Measurements from ENCODE around the gene R3HCC1L.
"Not testable (repeated sequence)": the region's sequence is repeated elsewhere in the genome, so short reads cannot be mapped to it uniquely, and the experiment has no call there.

The R3HCC1L gene

DNA sequence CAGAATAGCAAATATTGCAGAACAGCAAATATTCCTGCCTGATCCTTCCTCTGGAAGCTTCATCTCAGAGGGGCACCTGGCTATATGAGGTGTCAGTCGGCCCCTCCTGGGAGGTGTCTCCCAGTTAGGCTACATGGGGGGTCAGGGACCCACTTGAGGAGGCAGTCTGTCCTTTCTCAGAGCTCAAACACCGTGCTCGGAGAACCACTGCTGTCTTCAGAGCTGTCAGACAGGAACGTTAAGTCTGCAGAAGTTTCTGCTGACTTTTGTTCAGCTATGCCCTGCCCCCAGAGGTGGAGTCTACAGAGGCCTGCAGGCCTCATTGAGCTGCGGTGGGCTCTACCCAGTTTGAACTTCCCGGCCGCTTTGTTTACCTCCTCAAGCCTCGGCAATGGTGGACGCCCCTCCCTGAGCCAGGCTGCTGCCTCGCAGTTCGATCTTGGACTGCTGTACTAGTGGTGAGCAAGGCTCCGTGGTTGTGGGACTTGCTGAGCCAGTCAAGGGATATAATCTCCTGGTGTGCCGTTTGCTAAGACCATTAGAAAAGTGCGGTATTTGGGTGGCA is 48.0 kb downstream of the R3HCC1L start:
- not testable (repeated sequence) for DNase-seq

DNA sequence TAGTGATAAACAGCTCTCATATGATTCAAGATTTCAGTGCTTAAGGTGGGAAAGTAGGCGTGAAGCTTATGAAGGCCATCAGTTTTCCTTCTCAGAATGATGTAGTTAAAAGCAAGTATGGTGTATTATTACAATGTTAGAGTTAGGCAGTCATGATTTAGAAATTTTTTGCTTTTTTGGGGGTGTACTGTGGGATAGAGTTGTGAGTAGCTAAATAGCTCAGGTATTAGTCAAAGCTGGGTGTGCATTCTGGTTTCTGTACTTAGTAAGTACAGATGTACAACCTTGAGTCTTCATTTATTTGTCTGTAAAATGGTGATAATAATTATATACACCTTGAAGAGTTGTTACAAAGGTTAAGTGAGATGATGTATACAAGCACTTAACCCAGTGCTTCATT is 52.2 kb downstream of the R3HCC1L start:
- DNase-seq: no peak

DNA sequence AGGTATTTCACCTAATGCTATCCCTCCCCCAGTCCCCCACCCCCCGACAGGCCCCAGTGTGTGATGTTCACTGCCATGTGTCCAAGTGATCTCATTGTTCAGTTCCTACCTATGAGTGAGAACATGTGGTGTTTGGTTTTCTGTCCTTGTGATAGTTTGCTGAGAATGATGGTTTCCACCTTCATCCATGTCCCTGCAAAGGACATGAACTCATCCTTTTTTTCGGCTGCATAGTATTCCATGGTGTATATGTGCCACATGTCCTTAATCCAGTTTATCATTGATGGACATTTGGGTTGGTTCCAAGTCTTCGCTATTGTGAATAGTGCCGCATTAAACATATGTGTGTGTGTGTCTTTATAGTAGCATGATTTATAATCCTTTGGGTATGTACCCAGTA is 56.3 kb downstream of the R3HCC1L start:
- DNase-seq: not testable (repeated sequence)

DNA sequence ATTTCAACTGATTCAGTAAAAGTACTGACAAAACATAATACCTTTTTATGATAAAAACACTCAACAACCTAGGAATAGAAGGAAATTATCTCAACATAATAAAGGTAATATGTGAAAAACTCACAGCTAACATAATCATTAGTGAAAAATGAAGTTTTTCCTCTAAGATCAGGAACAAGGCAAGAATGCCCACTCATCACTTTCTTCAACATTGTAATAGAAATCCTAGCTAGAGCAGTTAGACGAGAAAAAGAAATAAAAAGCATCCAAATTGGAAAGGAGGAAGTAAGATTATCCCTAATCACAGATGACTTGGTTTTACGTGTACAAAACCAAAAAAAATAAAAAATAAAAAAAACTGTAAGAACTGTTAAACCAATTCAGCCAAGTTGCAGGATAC is 58.6 kb downstream of the R3HCC1L start:
- DNase-seq: no peak

DNA sequence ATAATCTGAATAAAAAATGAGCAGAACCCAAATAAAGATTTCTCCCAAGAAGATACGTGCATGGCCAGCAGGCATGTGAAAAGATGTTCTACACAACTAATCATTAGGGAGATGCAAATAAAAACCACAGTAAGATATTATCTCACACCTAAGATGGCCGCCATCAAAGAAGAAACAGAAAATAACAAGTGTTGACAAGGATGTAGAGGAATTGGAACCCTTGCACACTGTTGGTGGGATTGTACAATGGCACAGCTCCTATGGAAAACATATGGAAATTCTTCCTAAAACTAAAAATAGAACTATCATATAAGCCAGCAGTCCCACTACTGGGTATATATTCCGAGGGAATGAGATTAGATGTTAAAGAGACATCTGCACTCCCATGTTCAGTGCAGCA is 60.2 kb downstream of the R3HCC1L start:
- no peak for DNase-seq

DNA sequence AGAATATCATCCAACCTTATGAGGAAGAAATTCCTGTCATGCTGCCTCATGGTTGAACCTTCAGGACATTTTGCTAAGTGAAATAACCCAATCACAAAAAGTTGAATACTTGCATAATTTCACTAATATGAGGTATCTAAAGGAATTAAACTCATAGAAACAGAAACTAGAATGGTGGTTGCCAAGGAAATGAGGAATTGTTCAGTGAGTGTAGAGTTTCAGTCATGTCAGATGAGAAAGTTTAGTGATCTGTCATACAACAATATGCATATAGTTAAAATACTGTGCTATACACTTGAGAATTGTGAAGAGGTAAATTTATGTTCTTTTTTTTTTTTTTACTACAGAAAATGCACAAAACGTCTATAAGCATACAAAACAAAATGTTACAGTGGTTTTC is 60.7 kb downstream of the R3HCC1L start:
- no peak for DNase-seq

DNA sequence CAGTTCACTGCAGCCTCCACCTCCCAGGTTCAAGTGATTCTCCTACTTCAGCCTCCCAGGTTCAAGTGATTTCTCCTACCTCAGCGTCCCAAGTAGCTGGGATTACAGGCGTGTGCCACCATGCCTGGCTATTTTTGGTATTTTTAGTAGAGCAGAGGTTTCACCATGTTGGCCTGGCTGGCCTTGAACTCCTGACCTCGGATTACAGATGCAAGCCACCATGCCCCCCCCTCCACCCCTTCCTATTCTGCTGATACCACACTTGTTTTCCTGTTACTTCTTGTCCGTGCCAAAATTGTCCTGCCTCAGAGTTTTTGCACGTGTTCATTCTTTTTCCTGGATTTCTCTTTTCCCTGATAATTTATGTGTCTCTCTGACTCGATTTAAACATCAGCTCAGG is 62.5 kb downstream of the R3HCC1L start:
- DNase-seq: no peak

DNA sequence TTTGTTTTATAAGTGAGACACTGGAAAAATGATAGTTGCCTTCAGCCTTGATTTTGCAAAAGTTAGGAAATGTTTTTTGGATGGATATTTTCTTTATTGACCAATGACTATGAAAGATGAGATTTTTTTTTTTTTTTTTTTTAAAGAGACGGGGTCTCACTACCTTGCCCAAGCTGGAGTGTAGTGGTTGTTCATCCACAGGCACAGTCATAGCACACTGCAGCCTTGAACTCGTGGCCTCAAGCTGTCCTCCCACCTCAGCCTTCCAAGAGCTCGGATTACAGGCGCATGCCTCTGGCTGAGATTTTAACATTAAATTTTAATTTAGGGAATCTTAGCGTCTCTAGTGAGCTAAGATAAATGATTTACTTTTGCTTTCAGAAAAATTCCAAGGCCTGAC is 67.3 kb downstream of the R3HCC1L start:
- no peak for DNase-seq

DNA sequence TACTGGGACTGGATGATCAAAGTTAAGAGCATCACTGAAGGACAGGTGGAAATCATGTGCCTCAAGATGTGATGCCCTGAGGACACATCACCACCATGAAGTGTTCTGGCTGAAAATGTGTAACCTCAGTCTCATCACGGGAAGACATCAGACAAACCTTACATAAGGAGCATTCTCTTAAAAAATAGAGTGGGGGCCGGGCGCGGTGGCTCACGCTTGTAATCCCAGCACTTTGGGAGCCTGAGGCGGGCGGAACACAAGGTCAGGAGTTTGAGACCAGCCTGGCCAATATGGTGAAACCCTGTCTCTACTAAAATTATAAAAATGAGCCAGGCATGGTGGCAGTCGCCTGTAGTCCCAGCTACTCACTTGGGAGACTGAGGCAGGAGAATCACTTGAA is 67.9 kb downstream of the R3HCC1L start:
- DNase-seq: no peak

DNA sequence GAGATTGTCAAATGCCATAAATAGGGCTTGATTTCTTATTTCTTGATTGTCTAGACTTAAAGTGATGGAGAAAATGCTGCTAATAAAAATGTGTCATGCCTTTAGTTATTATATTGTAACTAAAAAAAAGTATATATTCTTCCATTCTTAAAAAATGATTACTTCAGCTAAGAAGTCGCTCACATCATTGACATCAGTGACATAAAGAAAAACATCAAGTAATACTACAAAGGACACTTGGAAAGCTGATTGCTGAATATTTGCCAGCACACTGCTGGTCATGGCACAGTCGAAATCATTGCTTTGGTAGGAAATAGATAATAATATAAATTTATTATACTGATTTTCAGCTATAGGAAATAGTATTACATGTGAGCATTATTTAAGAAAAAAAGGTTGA is 70.9 kb downstream of the R3HCC1L start:
- DNase-seq: no peak

DNA sequence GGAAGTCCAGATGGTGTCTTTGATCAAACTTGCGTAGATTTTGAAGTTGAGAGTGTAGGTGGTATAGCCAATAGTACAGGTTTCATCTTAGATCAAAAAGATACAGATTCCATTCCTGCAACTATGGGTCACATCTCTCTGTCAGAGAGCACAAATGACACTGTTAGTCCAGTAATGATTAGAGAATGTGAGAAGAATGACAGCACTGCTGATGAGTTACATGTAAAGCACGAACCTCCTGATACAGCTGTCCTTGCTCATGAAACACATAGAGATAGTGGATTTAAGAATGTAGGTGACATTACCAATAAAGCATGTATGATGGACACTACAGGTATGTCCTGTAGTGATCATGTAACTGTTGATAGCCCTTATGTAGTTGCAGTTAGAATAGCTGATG is 74.5 kb downstream of the R3HCC1L start:
- DNase-seq: no peak

DNA sequence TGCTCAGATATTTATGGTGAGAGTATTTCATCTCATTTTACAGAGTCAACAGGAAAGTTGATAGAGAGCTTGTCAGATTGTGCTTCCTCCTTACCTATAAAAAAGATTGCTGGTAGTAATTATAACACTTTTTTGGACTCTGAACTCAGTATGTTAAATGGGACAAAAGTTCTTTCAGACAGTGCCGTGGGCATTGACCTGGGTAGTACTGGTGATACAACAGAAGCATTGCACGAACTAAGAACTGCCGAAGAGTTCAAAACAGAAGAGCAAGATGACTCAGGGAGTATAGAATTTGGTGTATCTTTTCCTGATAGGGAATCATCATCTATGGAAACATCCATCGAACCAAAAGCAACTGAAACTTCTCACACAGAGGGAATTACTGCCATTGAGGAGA is 75.0 kb downstream of the R3HCC1L start:
- DNase-seq: no peak

DNA sequence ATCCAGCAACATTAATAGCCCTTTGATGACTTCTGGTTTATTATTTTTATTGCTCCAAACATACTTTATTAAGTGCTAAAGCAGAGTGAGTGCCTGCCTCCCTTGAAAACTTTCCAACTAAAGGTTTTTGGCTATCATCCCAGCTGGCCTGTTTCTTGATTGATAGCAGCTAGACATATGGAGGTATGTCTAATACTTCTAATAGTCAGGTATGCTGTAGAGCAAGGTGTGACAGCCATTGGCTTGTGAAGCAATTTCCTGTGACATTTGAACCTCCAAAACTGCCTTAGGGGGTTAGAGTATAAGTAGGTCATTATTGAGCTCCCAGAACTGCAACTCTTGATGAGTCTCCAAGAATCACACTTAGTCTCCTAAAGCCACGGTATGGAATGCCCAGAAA is 77.7 kb downstream of the R3HCC1L start:
- DNase-seq: no peak

DNA sequence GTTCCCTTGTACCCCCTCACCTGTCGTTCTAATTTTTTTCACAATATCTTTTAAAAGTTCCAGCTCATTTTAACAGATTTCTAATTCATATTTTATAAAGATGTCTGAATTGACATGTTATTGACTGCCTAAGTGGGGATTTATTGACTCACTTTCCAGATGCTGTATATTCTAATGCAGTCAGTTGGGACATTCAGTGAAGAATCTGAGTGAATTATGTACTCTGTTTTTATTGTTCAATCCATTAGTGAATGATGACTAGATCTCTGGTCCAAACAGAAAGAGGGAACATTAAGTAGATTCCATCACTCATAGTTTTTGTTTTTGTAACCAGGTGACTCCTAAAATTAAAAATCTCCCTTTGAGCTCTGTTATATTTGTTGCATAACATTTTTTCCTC is 79.3 kb downstream of the R3HCC1L start:
- DNase-seq: no peak

DNA sequence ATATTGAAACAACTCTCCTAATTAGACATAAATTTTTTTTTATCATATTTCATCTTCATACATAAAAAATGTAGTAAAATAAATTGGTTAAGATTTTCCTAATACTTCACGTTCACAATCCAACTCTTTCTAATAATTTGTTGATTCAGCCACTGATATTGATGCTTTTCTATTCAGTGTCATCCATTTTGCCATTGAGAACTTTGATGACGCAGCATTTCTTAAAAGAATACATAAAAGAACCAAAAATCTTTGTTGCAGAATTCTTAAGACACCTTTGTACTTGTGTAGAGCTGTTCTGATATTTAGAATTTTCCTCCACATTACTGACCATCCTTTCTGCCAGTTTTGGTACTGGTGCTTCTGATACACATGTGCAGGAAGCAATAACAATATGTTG is 80.9 kb downstream of the R3HCC1L start:
- DNase-seq: no peak

DNA sequence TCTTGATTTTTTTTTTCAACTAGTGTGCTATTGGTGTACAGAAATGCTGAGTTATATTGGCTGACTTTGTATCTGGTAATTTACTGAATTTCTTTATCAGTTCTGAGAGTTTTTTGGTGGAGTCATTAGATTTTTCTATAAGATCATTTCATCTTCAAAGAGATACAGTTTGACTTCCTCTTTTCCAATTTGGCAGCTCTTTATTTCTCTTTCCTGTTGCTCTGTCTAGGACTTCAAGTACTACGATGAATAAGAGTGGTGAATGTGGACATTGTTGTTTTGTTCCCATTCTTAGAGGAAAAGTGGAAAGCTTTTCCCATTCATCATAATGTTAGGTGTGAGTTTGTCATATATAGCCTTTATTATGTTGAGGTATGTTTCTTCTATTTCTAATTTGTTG is 83.3 kb downstream of the R3HCC1L start:
- no peak for DNase-seq

DNA sequence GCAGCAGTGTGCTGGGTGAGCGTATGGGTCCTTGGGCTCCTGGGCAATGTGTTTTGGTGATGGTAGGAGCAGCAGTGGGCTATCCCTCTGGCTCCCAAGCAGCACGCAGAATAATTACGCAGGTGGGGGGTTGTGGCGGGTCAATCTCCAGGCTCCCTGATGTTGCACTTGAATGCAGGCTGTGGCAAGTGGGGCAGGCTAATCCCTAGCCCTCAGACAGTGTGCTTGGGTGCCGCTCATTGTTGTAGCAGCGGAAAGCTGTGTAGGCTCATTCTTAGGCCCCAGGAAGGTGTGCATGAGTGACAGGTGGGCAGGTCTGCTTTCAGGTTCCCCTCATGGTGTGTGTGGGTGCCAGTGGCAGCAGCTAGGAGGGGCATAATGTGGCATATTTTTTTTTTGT is 89.4 kb downstream of the R3HCC1L start:
- DNase-seq: no peak

DNA sequence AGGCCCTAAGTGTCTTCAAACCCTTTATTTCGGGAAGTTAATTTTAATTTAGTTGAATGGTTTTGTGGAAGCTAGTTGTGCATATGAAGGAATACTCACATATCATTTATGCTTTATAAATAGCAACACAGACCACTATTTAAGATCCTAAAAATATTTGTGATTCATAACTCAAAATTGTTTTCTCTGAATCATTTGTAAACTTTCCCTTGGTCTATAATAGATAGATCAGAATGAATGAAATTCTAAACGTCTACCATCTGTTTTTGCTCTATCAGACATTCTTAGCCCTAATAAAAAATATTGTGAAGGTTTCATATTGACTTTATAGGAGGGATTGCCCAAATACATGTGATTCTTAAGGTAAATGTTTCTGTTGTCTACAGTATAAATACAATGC is 90.1 kb downstream of the R3HCC1L start:
- no peak for DNase-seq

DNA sequence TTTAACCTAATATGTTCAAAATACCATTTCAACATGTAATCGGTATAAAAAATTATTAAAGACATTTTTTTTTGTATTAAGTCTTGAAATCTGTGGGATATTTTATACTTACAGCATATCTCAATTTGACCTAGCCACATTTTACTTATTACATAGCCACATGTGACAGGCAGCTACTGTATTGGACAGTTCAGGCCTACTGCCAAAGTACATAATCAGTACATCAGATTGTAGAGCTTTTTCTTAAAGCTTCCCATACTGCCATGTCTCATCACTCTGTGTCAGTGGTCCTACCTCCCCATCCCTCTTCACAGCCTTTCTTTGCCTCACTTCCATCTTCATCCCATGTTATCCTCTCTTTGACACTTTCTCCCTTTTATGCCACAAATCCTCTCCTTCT is 90.5 kb downstream of the R3HCC1L start:
- DNase-seq: no peak

DNA sequence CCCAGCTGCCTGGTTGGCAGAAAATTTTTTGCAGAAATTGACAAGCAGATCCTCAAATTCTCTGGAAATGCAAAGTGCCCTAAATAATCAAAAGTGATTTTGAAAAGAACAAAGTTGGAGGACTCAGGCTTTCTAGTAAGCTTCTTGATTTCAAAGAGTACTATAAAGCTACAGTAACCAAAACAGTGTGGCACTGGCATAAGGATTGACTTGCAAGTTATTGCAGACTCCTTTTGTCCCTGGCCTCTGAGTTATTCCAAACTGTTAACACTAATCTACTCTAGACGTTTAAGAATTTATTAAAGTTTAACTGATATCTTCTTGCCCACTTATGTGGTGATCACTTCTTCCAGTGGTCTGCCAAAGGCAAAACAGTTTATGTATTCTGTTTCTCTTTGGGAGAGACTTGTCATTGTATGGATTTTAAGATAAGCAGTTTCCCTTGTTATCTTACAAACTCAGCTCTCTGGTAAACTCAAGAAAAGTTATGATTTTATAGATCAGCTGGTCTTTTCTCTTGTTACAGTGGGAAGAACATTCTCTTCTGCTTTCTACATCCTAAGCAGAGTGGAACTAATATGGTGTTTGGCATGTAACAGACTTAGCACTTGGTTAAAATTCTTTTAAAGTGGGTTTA is 92.2 kb downstream of the R3HCC1L start:
- no peak for DNase-seq

DNA sequence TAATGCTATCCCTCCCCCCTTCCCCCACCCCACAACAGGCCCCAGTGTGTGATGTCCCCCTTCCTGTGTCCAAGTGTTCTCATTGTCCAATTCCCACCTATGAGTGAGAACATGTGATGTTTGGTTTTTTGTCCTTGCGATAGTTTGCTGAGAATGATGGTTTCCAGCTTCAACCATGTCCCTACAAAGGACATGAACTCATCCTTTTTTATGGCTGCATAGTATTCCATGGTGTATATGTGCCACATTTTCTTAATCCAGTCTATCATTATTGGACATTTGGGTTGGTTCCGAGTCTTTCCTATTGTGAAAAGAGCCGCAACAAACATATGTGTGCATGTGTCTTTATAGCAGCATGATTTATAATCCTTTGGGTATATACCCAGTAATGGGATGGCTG is 93.3 kb downstream of the R3HCC1L start:
- not testable (repeated sequence) for DNase-seq

DNA sequence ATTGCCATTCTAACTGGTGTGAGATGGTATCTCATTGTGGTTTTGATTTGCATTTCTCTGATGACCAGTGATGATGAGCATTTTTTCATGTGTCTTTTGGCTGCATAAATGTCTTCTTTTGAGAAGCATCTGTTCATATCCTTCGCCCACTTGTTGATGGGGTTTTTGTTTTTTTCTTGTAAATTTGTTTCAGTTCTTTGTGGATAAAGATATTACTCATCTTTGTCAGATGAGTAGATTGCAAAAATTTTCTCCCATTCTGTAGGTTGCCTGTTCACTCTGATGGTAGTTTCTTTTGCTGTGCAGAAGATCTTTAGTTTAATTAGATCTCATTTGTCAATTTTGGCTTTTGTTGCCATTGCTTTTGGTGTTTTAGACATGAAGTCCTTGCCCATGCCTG is 93.8 kb downstream of the R3HCC1L start:
- DNase-seq: not testable (repeated sequence)

DNA sequence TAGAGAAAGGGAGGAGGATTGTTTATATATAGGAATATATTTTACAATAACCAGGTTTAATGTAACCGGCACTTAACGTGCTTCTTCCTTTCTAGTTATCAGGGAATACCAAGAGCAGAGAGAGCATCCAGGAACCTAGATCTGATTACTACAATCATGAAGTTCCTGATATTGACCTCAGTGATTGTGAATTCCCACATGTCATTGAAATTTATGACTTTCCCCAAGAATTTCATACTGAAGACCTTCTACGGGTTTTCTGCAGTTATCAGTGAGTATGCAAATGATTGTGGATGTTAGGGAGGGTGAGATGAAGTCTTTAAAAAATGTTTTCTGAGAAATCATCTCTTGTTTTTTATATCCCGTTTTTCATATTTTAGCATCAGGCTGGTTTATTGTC is 97.0 kb downstream of the R3HCC1L start:
- no peak for DNase-seq

DNA sequence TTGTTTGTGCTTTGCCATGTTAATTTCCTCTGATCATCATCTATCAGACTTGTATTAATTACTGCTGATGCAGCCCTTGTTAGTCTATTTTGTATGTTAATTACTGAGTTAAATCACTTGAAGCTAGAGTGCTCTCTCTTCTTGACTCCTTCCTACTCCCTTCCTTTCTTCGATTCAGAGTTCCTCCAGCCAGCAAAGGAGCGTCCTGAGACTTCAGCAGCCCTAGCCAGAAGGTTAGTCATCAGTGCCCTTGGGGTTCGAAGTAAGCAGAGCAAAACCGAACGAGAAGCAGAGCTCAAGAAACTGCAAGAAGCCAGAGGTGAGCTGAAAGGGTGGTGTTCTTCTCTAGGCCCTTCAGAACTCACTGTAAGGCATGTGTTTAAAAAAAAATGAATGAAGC is 101.4 kb downstream of the R3HCC1L start:
- DNase-seq: no peak

DNA sequence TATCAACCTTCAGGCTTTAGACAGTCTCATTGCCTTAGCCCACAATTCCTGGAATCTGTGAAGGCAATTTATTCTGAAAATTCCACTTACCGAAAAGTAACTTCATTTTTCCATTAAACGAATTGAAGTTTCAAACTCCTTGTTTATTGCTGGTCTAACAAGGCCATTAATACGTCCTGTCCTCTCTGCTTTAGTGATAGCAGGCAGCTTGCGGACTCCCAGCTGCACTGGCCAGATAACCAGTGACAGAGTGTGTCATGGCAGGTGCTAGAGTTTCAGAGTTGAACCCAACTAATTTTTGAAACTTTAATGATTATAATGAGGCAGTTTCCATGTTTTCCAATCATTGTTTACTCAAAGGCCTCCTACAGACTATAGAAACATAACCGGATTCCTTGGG is 102.4 kb downstream of the R3HCC1L start:
- DNase-seq: no peak

DNA sequence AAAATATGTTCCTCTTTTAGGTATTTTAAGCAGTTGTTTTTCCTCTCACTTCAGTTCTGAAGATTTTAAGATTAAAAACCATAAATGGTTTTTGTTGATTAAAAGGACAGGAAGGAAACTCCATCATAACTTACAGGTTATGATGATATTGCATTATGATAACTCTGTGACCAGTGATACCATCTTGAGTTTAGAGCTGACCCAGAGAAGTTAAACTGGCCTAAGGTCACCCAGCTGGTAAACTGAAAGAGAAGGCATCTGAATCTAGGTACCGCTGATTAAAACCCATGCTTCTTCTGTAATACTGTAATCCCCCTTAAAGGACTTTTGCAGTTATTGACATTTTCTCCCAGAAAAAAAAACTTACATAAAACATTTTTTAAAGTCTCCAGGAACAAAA is 103.9 kb downstream of the R3HCC1L start:
- DNase-seq: no peak
